ENCODE data around the gene HOXD10.
A peak's percentile ranks its signal among the peaks of the same experiment; 100 is the strongest.

The HOXD10 gene

GRCh38 chr2:176096243-176096985, 20.2 kb upstream of the HOXD10 start:
- DNase-seq (ENCODE audit: low read depth): no peak

DNA sequence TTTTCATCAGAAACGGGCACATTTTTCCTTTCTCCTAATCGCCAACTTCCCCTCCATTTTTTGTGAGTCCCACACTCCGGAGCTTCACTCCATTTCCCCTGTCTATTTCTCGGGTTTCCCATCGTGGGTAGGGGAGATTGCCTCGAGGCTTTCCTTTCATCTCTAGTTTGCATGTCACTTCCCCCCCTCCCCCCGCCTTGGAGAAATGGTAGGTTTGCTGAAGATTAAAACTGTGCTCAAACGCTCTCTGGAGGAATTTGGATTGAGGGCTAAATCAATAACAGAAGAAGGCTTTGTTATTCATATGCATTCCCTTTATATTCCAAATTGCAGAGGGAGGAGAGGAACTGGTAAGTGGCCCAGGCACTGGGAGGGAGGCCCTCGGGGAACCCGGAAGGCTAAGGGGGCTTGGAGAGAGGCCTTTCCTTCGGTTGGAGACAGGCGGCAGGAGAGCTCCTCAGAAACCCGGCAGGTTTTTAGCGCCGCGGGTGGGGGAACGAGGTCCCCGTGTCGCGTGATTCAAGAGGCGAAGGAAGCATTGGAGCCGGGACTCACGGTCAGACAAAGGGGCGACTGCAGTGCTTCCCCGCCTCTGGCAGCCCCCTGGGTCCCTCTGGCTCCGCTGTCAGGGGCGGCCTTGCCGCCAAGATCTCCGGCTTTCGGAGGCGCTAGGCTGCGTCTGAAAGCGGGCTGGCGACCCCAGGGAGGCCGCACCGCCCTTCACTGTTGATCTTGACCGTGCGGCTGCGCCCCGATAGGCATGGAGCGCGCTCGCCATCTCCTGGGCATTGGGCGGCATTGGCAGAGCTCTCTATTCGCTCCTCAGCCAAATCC, 19.4 kb upstream of the HOXD10 start:
- DNase-seq (ENCODE audit: low read depth): peak; percentile 49

GRCh38 chr2:176097820-176098365, 18.7 kb upstream of the HOXD10 start:
- DNase-seq (ENCODE audit: low read depth): no peak

GRCh38 chr2:176098366-176099158, 18.0 kb upstream of the HOXD10 start:
- DNase-seq (ENCODE audit: low read depth): no peak

DNA sequence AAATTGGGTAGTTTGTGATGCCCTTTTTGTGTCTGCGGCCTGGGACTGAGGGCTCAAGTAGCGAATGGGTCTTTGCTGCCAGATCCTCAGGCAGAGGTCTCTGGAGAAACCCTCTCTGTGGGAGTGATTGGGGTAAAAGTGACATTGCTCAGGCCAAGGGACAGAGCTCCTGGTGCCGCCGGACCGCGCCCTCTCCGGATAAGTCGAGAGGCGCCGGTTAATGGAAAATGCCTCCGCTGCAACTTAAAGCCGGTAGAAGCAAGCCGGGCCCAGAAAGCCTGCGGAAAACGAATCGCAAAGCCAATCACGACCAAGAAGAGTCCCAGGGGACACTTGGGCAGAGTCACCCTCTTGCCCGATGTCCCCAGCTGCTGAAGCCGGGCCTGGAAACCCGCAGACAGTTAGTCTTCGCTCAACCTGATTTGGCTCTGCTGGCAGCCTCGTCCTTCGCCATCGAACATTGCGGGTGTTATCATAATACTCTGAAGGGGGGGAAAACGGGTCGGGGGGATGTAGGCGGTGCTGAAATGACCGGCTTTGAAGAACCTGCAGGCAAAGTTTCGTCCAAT, 17.3 kb upstream of the HOXD10 start:
- DNase-seq (ENCODE audit: low read depth): no peak

GRCh38 chr2:176099728-176100546, 16.6 kb upstream of the HOXD10 start, which contains the start of gene HOXD12:
TSS of gene HOXD12 (plus strand) at chr2:176099795. CDS start at chr2:176099802, 7 bp downstream.
- no peak for DNase-seq (ENCODE audit: low read depth)

GRCh38 chr2:176100547-176101140, 15.9 kb upstream of the HOXD10 start:
- no peak for DNase-seq (ENCODE audit: low read depth)

- no peak for DNase-seq (ENCODE audit: low read depth)
Observed at GRCh38 chr2:176101216-176101830, 15.3 kb upstream of the HOXD10 start.

DNA sequence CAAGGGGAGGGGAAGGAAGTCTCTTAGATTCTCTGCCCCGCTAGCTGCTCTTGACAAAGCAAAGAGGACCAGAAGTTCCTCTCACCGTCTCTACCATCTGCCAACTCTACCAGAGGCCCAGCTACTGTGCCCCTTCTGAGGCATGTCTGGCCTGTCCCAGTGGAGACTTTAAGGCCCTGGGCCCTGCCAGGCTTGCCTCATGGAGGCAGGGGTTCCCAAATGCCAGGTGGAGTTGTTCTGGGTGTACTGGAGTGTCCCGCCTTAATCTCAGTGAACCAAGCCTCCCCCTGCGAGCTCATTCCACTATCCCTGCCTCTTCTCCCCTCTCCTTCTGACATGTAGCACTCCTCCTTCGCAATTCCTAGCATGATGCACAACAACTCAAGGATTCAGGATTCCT, 14.7 kb upstream of the HOXD10 start:
- no peak for DNase-seq (ENCODE audit: low read depth)

- DNase-seq (ENCODE audit: low read depth): no peak
Observed at GRCh38 chr2:176102309-176102866, 14.2 kb upstream of the HOXD10 start.

GRCh38 chr2:176103194-176103593, 13.4 kb upstream of the HOXD10 start:
- no peak for DNase-seq (ENCODE audit: low read depth)

GRCh38 chr2:176103742-176104315, 12.7 kb upstream of the HOXD10 start:
- DNase-seq (ENCODE audit: low read depth): no peak

DNA sequence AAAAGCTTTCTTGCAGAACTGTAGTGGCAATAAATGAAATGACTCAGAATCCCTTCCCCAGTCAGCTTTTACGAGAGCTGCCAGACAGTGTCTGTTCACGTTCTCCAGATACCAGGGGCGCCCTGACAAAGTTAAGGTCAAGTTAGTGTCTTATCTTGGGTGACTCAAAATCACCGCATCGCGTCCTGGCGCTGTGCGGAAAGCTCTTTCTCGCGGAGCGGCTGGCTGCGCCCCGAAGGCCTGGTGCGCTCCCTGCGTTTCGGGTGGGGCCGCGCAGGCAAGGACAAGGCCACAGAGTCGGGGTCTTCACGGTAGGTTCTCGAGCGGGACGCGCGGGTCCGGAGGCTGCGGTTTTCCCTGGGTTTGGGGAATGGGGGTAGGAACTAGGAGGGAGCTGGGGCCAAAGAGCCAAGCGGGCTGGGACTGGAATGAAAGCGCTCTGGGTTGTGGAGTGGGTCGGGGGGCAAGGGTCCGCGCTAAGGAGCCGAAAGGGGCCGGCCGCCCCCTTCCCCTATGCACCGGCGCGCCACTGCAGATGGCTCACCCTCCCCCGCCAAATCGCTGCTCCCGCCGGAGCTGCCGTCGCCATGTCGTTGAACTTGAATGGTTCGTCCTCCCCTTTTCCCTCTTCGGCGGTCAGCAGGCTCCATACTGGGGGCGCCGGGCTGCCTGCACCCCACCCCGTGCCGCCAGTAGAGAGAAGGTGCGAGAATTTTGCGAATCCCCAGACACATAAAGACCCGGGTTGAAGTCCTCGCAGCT, 12.1 kb upstream of the HOXD10 start:
- DNase-seq (ENCODE audit: low read depth): no peak

DNA sequence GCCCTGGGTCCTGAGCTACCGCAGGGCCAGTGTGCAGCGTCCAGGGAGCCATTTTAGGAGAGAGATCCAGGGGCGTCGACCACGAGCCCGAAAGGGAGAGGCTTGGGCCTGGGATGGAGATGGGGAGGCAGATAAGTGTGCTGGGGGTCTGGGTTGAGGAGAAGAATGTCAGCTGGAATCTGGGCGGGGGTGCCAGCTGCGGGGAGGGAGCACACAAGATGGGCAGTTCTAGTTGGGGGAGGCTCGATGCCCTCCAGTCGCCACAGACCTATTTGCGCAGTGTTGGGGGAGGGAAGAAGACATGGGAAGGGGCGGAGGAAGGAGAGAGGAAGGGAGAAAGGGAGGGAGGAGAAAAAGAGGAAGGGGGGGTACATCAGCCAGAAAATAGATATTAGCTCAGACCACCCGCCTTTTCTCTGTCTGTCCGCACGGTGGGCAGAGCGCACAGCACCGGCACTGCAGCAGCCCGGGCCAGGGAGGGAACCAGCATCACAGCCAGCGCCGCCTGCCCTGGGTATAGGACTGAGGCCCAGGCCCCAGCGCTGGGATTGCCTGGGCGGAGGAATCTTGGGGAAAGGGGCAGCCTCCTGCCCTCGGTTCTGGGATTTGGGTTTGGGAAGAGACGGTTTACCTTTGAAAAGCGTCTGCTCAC, 11.4 kb upstream of the HOXD10 start:
- no peak for DNase-seq (ENCODE audit: low read depth)

GRCh38 chr2:176105730-176106580, 10.6 kb upstream of the HOXD10 start:
- no peak for DNase-seq (ENCODE audit: low read depth)

- no peak for DNase-seq (ENCODE audit: low read depth)
Observed at GRCh38 chr2:176106581-176107539, 9.7 kb upstream of the HOXD10 start, which contains the start of gene HOXD11. TSS of gene HOXD11 (plus strand) at chr2:176107280. CDS start at chr2:176107356, 76 bp downstream.

Measured in iris pigment epithelial cell (primary cell).